Glomerular visceral epithelial cell (primary cell): ENCODE data around the gene POU2F3.
A peak's percentile ranks its signal among the peaks of the same experiment; 100 is the strongest.

Experiments
- DNase-seq: peaks from one replicate; pipeline ENCODE4 v3.0.0-alpha.2; 2016; ENCODE audit errors: extremely low spot score

POU2F3 gene

GRCh38 chr11:120281143-120281795 is 41.3 kb downstream of the POU2F3 start:
- DNase-seq, result no peak

DNA sequence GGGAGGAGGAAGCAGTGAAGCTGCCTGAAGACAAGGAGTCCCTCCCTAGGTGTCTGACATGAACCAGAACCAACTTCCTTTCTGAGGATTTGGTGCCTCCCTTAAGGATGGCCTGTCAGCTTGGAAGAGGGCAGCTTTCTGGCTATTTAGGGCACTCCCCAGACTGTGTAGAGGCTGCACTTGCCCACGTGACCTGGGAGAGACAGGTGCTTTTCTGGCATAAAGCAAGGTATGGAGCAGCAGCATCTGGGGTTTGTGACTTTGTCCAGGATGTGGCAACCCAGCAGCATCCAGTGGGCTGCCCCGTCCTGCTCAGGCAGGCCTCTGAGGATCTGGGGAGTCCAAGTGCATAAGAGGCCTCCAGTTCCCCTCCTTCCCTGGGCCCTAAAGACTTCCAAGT is 43.2 kb downstream of the POU2F3 start:
- no peak for DNase-seq

- no peak for DNase-seq
Measured at GRCh38 chr11:120284272-120284671, 44.3 kb downstream of the POU2F3 start.

DNA sequence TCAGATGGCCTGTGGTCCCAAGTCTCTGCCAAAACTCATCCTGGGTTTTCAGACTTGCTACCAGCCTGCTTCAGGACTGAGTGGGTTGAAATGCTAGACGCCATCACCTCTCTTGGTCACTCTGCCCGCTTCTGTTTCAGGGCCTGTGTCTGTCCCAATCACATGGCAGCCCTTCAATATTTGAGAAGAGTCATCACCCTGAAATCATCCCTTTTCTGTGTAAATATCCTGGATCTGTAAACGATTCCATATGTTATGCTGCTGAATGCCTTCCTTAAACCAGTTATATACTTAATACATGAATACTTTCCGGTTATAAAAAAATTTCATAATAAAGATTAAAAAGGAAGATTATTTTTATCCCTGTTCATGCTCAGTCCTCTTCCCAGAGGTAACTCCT is 45.3 kb downstream of the POU2F3 start:
- no peak for DNase-seq

GRCh38 chr11:120288021-120288420 is 48.1 kb downstream of the POU2F3 start:
- DNase-seq, result no peak

DNA sequence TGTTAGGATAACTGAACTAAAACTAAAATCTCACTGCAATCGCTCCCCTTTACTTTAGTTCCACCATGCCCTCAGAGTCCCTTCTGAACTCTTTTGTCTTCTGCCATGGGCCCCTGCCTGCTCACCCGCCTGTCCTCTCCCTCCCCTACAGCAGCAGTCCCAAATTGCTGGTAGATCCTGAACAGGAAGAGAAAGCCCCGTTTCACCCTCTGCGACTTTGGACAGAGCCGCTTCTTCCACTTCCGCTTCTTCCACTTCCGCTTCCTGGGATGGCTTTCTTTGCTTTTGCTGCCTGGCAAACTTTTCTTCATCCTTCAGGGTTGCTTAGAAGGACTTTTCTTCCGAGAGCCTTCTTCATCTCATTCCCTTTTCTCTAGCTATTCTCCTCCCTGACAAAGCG is 49.5 kb downstream of the POU2F3 start:
- no peak for DNase-seq

DNA sequence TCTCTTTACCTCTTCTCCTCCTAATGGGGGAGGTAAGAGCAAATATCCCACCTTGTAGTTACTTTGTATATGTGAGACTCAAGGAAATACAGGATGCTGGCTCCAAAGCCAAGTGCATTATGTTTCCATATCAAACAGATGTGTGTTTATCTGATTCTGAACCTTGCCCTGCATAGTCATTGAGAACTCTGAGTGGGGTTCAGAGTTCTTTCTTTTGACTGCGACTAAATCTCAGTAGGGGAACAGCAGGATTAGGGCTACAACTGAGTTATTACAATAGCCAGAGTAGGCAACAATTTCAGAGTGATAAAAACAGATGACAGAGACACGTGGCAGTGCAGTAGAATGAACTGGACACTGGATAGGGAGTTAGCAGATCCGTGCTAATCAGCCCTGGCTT is 51.0 kb downstream of the POU2F3 start:
- DNase-seq, result no peak

- DNase-seq, result no peak
Measured at GRCh38 chr11:120293038-120293800, 53.3 kb downstream of the POU2F3 start.

DNA sequence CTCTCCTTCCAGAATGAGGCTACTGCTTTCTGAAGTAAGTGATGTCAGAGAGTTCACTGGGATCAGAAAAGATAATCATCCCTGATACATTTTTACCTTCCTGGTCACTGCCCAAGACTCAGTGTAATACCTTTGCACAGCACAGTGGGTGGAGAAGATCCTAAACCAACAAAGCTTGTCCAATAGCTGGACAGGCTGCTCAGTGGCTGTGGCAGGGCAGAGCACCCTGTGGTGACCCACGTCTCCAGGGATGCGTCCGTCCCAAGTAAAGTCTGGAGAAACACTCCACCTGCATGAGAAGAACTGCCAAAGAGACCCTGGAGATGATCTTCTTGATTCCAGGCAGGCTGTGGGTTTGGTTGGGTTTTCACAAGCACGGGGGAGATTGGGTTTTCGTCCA is 54.2 kb downstream of the POU2F3 start:
- DNase-seq, result no peak

- DNase-seq, result no peak
Measured at GRCh38 chr11:120295099-120295498, 55.2 kb downstream of the POU2F3 start.

DNA sequence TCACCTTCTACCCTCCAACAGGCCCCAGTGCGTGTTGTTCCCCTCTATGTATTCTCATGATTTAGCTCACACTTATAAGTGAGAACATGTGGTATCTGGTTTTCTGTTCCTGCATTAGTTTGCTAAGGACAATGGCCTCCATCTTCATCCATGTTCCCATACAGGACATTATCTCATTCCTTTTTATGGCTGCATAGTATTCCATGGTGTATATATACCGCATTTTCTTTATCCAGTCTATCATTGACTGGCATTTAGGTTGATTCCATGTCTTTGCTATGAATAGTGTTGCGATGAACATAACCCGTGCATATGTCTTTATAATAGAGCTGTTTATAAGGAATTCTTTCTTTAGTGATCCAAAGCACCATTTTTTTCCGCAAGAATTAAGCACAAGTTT is 56.6 kb downstream of the POU2F3 start:
- DNase-seq, result no peak

DNA sequence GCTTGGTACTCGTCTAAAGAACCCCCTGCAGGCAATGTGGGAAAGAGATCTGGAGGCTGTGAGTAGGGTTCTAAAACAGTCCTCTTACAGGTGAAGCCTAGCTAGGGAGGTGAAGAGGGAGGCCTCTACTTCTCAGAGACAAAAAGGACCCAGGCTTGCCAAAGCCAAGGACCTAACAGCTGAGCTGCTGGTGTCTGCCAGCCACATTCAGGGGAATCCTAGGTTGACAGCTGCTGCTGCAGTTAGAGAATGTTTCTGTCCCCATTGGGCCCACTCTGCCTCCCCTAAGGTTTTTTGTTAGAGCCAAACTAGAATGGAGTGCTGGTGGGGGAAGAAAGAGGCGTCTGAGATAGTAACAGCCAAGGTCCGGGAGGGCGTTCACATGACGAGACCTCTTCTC is 58.5 kb downstream of the POU2F3 start:
- DNase-seq, result no peak

GRCh38 chr11:120302001-120302805 is 62.3 kb downstream of the POU2F3 start:
- no peak for DNase-seq

GRCh38 chr11:120303004-120303637 is 63.2 kb downstream of the POU2F3 start:
- peak; percentile 70 for DNase-seq

- DNase-seq, result peak; percentile 23
Measured at GRCh38 chr11:120304526-120304925, 64.6 kb downstream of the POU2F3 start.

DNA sequence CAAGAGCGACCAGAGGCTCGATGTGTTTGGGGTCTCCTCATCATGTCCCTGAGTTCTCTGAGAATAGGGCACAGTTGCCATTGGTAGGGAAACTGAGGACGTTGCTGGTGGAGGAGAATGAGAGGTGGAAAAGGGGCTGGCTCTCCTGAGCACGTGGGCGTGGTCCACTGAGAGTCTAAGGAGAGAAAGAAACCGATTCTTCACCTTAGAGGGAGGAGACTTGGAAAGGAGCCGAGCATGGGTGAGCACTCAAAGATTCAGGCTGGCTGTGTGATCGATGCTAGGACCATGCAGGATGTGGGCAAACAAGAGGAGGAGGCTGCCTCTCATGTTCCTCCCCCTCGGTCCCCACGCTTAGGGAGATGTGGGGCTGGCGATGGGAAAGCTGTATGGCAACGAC is 65.3 kb downstream of the POU2F3 start:
- no peak for DNase-seq

- DNase-seq, result peak; percentile 75
Measured at GRCh38 chr11:120306519-120307242, 66.7 kb downstream of the POU2F3 start.

GRCh38 chr11:120307476-120307875 is 67.5 kb downstream of the POU2F3 start:
- DNase-seq, result no peak

DNA sequence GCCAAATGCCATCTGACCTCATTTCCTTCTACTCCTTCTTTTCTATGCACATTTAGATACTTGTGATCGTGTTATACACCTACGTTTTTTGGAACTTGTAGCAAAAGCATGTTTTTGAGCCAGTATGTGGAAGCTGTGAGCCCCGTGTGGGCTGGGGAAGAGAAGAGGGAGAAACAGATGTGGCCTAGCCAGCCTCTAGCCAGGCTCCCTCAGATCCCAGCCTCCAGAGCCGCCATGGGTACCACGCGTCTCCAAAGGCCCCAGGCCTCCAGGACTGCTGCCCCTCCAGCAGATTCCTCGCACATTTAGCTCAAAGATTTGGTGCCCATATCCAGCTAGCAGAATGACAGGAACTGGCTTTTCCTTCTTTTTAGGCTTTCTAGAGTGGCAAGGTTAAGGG is 68.1 kb downstream of the POU2F3 start:
- no peak for DNase-seq

DNA sequence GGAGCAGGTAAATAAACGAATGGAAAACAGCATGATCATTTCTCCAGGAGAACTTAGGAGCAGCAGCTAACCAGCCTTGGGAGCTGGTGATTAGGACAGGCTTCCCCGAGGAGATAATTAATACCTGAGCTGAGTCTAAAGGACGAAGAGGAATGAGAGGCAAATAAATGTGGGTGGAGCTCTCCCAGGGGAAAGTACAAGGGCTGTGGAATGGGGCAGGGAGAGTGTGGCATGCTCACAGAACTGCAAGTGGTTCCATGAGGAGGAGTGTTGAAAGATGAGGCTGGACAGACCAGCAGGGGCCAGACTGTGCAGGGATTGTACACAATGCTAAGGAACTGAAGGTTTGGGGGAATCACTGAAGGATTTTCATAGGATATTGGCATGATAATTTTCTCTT is 70.9 kb downstream of the POU2F3 start:
- DNase-seq, result no peak

GRCh38 chr11:120314861-120315260 is 74.9 kb downstream of the POU2F3 start:
- no peak for DNase-seq
